ENCODE results near the gene SUGCT.

Gene SUGCT

GRCh38 chr7:40799493-40800403, 664.9 kb downstream of the SUGCT start:
- no peak overlapping the region for H3K18ac ChIP-seq (ENCODE audit: low read length)
- H3K4me2 ChIP-seq (ENCODE audit: low read length): no peak overlapping the region
- no peaks in the 10 kb centered on the region for H3K9me3 ChIP-seq (ENCODE audit: insufficient read depth, low read depth, low read length)
- H4K12ac ChIP-seq (ENCODE audit: low read depth, low read length): no peak overlapping the region
- H3K9ac ChIP-seq (ENCODE audit: low read length): no peak overlapping the region
- H2BK5ac ChIP-seq (ENCODE audit: low read depth, low read length, poor library complexity): no peak overlapping the region
- WGBS (ENCODE audit: extremely low coverage, insufficient coverage, insufficient read length): no CpG with 5 or more reads among the region's 8 CpGs
- no peak overlapping the region for H3K23ac ChIP-seq (ENCODE audit: low read length)
- H3K79me2 ChIP-seq (ENCODE audit: control insufficient read depth, insufficient read depth, low read length, poor library complexity): no peaks in the 10 kb centered on the region
- H4K91ac ChIP-seq (ENCODE audit: low read depth, low read length): no peak overlapping the region
- H3K4me1 ChIP-seq (ENCODE audit: control insufficient read depth in 1 of 2, insufficient read depth in 2 of 2, low read length in 2 of 2): peaks cover 0 to 3% of the 10 kb centered on the region in 2 experiments
- H3K36me3 ChIP-seq (ENCODE audit: control insufficient read depth in 1 of 2, insufficient read depth in 2 of 2, low read length in 2 of 2): no peaks in the 10 kb centered on the region
- no peak for DNase-seq
- H2BK120ac ChIP-seq (ENCODE audit: insufficient read depth, low read length, poor library complexity): no peak overlapping the region
- no peaks in the 10 kb centered on the region for H3K79me1 ChIP-seq (ENCODE audit: low read length)
- no peak overlapping the region for H2AK5ac ChIP-seq (ENCODE audit: low read length)
- H3K27me3 ChIP-seq (ENCODE audit: insufficient read depth, low read length): no peaks in the 10 kb centered on the region
- H2AFZ ChIP-seq (ENCODE audit: insufficient read depth, low read length, poor library complexity): no peak overlapping the region
- H2BK12ac ChIP-seq (ENCODE audit: low read length): no peak overlapping the region
- no peak overlapping the region for H4K8ac ChIP-seq (ENCODE audit: low read depth, low read length)
- H3K4me3 ChIP-seq (ENCODE audit: low read depth, low read length): no peak overlapping the region
- no peak overlapping the region for H3K27ac ChIP-seq (ENCODE audit: low read depth, low read length)
- H3K4ac ChIP-seq (ENCODE audit: low read depth, low read length): no peak overlapping the region
- no peak overlapping the region for H3K14ac ChIP-seq (ENCODE audit: low read length)

- Histone ChIP-seq H3K79me1 (ENCODE audit: low read length) (no peaks in the 10 kb centered on the region), H3K18ac (ENCODE audit: low read length) (no peak overlapping the region), H3K9me3 (ENCODE audit: insufficient read depth, low read depth, low read length) (no peaks in the 10 kb centered on the region), H3K27me3 (ENCODE audit: insufficient read depth, low read length) (no peaks in the 10 kb centered on the region), H2BK120ac (ENCODE audit: insufficient read depth, low read length, poor library complexity) (no peak overlapping the region), H4K8ac (ENCODE audit: low read depth, low read length) (no peak overlapping the region), H3K23ac (ENCODE audit: low read length) (no peak overlapping the region), H4K12ac (ENCODE audit: low read depth, low read length) (no peak overlapping the region), H3K4me1 (ENCODE audit: control insufficient read depth in 1 of 2, insufficient read depth in 2 of 2, low read length in 2 of 2) (peaks cover 0 to 3% of the 10 kb centered on the region in 2 experiments), H3K4ac (ENCODE audit: low read depth, low read length) (no peak overlapping the region), H3K14ac (ENCODE audit: low read length) (no peak overlapping the region), H3K4me2 (ENCODE audit: low read length) (no peak overlapping the region), H2BK12ac (ENCODE audit: low read length) (no peak overlapping the region), H3K27ac (ENCODE audit: low read depth, low read length) (no peak overlapping the region), H4K91ac (ENCODE audit: low read depth, low read length) (no peak overlapping the region), H3K9ac (ENCODE audit: low read length) (no peak overlapping the region), H3K4me3 (ENCODE audit: low read depth, low read length) (no peak overlapping the region), H2AK5ac (ENCODE audit: low read length) (no peak overlapping the region), H3K79me2 (ENCODE audit: control insufficient read depth, insufficient read depth, low read length, poor library complexity) (no peaks in the 10 kb centered on the region), H2BK5ac (ENCODE audit: low read depth, low read length, poor library complexity) (no peak overlapping the region), H2AFZ (ENCODE audit: insufficient read depth, low read length, poor library complexity) (no peak overlapping the region), H3K36me3 (ENCODE audit: control insufficient read depth in 1 of 2, insufficient read depth in 2 of 2, low read length in 2 of 2) (no peaks in the 10 kb centered on the region)
- no peak for DNase-seq
Measured at GRCh38 chr7:40800771-40801170, 666.0 kb downstream of the SUGCT start.

- H3K4ac ChIP-seq (ENCODE audit: low read depth, low read length): no peak overlapping the region
- no CpG with 5 or more reads among the region's 3 CpGs for WGBS (ENCODE audit: extremely low coverage, insufficient coverage, insufficient read length)
Measured at GRCh38 chr7:40802497-40802896, 667.7 kb downstream of the SUGCT start.

GRCh38 chr7:40804477-40805215, 669.8 kb downstream of the SUGCT start:
- no peak overlapping the region for H4K8ac ChIP-seq (ENCODE audit: low read depth, low read length)
- no peak overlapping the region for H4K12ac ChIP-seq (ENCODE audit: low read depth, low read length)
- H3K18ac ChIP-seq (ENCODE audit: low read length): no peak overlapping the region
- no peak overlapping the region for H3K14ac ChIP-seq (ENCODE audit: low read length)
- H3K79me2 ChIP-seq (ENCODE audit: control insufficient read depth, insufficient read depth, low read length, poor library complexity): no peaks in the 10 kb centered on the region
- H2BK120ac ChIP-seq (ENCODE audit: insufficient read depth, low read length, poor library complexity): no peak overlapping the region
- H2AK5ac ChIP-seq (ENCODE audit: low read length): no peak overlapping the region
- DNase-seq: no peak
- no peaks in the 10 kb centered on the region for H3K79me1 ChIP-seq (ENCODE audit: low read length)
- no peak overlapping the region for H3K27ac ChIP-seq (ENCODE audit: low read depth, low read length)
- no peak overlapping the region for H3K4me2 ChIP-seq (ENCODE audit: low read length)
- no peak overlapping the region for H4K91ac ChIP-seq (ENCODE audit: low read depth, low read length)
- peaks cover 0 to 6% of the 10 kb centered on the region in 2 experiments for H3K4me1 ChIP-seq (ENCODE audit: control insufficient read depth in 1 of 2, insufficient read depth in 2 of 2, low read length in 2 of 2)
- H3K4ac ChIP-seq (ENCODE audit: low read depth, low read length): no peak overlapping the region
- no peak overlapping the region for H3K9ac ChIP-seq (ENCODE audit: low read length)
- no peak overlapping the region for H2AFZ ChIP-seq (ENCODE audit: insufficient read depth, low read length, poor library complexity)
- no peak overlapping the region for H3K4me3 ChIP-seq (ENCODE audit: low read depth, low read length)
- H3K9me3 ChIP-seq (ENCODE audit: insufficient read depth, low read depth, low read length): no peaks in the 10 kb centered on the region
- WGBS (ENCODE audit: extremely low coverage, insufficient coverage, insufficient read length): no CpG with 5 or more reads among the region's 6 CpGs
- no peak overlapping the region for H2BK5ac ChIP-seq (ENCODE audit: low read depth, low read length, poor library complexity)
- H3K23ac ChIP-seq (ENCODE audit: low read length): no peak overlapping the region
- H2BK12ac ChIP-seq (ENCODE audit: low read length): no peak overlapping the region
- no peaks in the 10 kb centered on the region for H3K36me3 ChIP-seq (ENCODE audit: control insufficient read depth in 1 of 2, insufficient read depth in 2 of 2, low read length in 2 of 2)
- H3K27me3 ChIP-seq (ENCODE audit: insufficient read depth, low read length): no peaks in the 10 kb centered on the region

More at GRCh38 chr7:40802497-40802896, 667.7 kb downstream of the SUGCT start:
- Histone ChIP-seq H2AFZ (ENCODE audit: insufficient read depth, low read length, poor library complexity) (no peak overlapping the region), H3K4me1 (ENCODE audit: control insufficient read depth in 1 of 2, insufficient read depth in 2 of 2, low read length in 2 of 2) (peaks cover 0 to 3% of the 10 kb centered on the region in 2 experiments), H3K27ac (ENCODE audit: low read depth, low read length) (no peak overlapping the region), H2BK120ac (ENCODE audit: insufficient read depth, low read length, poor library complexity) (no peak overlapping the region), H3K27me3 (ENCODE audit: insufficient read depth, low read length) (no peaks in the 10 kb centered on the region), H3K79me1 (ENCODE audit: low read length) (no peaks in the 10 kb centered on the region), H4K91ac (ENCODE audit: low read depth, low read length) (no peak overlapping the region), H3K79me2 (ENCODE audit: control insufficient read depth, insufficient read depth, low read length, poor library complexity) (no peaks in the 10 kb centered on the region), H3K14ac (ENCODE audit: low read length) (no peak overlapping the region), H3K4me2 (ENCODE audit: low read length) (no peak overlapping the region), H3K36me3 (ENCODE audit: control insufficient read depth in 1 of 2, insufficient read depth in 2 of 2, low read length in 2 of 2) (no peaks in the 10 kb centered on the region), H4K12ac (ENCODE audit: low read depth, low read length) (no peak overlapping the region), H3K9me3 (ENCODE audit: insufficient read depth, low read depth, low read length) (no peaks in the 10 kb centered on the region), H2BK5ac (ENCODE audit: low read depth, low read length, poor library complexity) (no peak overlapping the region), H3K23ac (ENCODE audit: low read length) (no peak overlapping the region), H3K18ac (ENCODE audit: low read length) (no peak overlapping the region), H4K8ac (ENCODE audit: low read depth, low read length) (no peak overlapping the region), H2BK12ac (ENCODE audit: low read length) (no peak overlapping the region), H3K9ac (ENCODE audit: low read length) (no peak overlapping the region), H3K4me3 (ENCODE audit: low read depth, low read length) (no peak overlapping the region), H2AK5ac (ENCODE audit: low read length) (no peak overlapping the region)
- DNase-seq: no peak

Data from trophoblast cell (in vitro differentiated cells and primary cell).